ENCODE data around the gene BCAR3.

Gene BCAR3

GRCh38 chr1:93578911-93579825 lies 102.5 kb downstream of the BCAR3 start:
- no peak overlapping the region for H3K4me3 ChIP-seq (ENCODE audit: low read length)
- no peak for TF ChIP-seq ZNF274 (IDR thresholded peaks at IDR 0.05; ENCODE audit: low read depth, low read length)

DNA sequence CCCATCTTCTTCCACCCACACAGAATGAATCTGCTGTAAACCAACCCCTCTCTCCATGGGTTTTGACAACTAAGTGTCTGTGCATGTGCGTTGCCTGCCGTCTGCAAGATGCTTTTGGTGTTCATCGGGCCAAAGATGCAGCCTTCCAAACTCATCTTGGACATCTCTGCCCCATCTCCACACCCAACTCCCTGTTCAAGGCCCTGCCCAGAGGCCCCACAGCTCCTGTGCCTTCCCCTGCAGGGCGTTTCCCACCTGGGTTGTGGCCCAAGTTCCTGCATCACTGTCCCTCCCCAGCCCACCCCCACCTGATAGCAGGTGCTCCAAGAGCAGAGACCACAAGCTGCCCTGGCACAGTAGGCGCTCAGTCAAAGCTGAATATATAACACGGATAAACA lies 103.2 kb downstream of the BCAR3 start:
- no peak for TF ChIP-seq ZNF274 (IDR thresholded peaks at IDR 0.05; ENCODE audit: low read depth, low read length)
- no peak overlapping the region for H3K4me3 ChIP-seq (ENCODE audit: low read length)

GRCh38 chr1:93577536-93578432 lies 103.9 kb downstream of the BCAR3 start:
- no peak for TF ChIP-seq ZNF274 (IDR thresholded peaks at IDR 0.05; ENCODE audit: low read depth, low read length)
- H3K4me3 ChIP-seq (ENCODE audit: low read length): no peak overlapping the region

DNA sequence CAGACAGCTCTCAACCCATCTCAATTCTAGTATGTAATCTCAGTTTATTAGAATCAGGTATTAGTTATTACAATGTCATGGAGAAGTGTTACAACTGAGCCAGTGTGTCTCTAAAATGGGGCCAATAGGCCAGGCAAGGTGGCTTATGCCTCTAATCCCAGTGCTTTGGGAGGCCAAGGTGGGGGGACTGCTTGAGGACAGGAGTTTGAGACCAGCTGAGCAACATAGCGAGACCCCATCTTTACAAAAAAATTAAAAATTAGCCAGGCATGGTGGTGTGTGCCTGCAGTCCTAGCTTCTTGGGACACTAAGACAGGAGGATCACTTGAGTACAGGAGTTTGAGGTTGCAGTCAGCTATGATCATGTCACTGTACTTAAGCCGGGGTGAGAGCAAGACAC lies 104.9 kb downstream of the BCAR3 start:
- TF ChIP-seq ZNF274 (IDR thresholded peaks at IDR 0.05; ENCODE audit: low read depth, low read length): no peak
- no peak overlapping the region for H3K4me3 ChIP-seq (ENCODE audit: low read length)

GRCh38 chr1:93576346-93576745 lies 105.3 kb downstream of the BCAR3 start:
- no peak overlapping the region for H3K4me3 ChIP-seq (ENCODE audit: low read length)
- no peak for TF ChIP-seq ZNF274 (IDR thresholded peaks at IDR 0.05; ENCODE audit: low read depth, low read length)

GRCh38 chr1:93575621-93576284 lies 105.9 kb downstream of the BCAR3 start:
- no peak for TF ChIP-seq ZNF274 (IDR thresholded peaks at IDR 0.05; ENCODE audit: low read depth, low read length)
- H3K4me3 ChIP-seq (ENCODE audit: low read length): no peak overlapping the region

DNA sequence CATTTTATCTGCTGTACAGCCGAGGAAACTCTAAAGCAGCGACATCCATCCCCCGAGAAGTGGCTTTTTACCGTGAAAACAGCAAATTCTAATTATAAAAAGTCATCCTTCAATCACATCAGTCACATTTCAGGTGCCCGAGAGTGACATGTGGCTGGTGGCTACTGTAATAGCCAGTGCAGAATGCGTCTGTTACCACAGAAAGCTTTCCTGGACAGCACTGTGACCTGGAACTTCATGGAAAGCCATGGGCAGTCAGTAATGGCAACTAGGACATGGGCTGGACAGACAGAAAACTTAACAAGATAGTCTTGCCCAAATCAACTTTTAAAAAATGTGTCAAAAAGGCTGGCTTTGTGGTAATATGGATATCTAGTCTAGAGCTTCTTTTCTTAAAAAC lies 106.6 kb downstream of the BCAR3 start:
- no peak overlapping the region for H3K4me3 ChIP-seq (ENCODE audit: low read length)
- TF ChIP-seq ZNF274 (IDR thresholded peaks at IDR 0.05; ENCODE audit: low read depth, low read length): no peak

DNA sequence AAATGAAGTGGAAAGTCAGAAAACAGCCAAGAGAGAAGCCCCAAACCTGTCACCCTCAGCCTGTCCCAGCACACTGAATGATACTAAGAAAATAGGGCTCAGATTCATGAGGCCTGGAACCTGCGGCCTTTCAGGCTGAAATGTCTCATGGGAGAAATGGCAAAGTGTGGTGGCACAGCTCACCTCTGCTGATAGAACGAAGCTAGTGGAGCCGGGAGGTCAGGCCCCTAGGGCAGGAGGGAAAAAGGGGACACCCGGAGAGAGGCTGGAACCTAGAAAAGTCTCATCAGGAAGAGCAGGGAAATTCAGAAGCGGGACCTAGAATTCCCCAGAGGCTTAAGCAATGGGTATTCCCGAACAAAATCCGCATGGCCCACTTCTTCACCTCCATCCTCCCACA lies 107.1 kb downstream of the BCAR3 start:
- no peak for TF ChIP-seq ZNF274 (IDR thresholded peaks at IDR 0.05; ENCODE audit: low read depth, low read length)
- no peak overlapping the region for H3K4me3 ChIP-seq (ENCODE audit: low read length)

- no peak for TF ChIP-seq ZNF274 (IDR thresholded peaks at IDR 0.05; ENCODE audit: low read depth, low read length)
- H3K4me3 ChIP-seq (ENCODE audit: low read length): no peak overlapping the region
These were observed 107.6 kb downstream of the BCAR3 start for GRCh38 chr1:93573940-93574469.

DNA sequence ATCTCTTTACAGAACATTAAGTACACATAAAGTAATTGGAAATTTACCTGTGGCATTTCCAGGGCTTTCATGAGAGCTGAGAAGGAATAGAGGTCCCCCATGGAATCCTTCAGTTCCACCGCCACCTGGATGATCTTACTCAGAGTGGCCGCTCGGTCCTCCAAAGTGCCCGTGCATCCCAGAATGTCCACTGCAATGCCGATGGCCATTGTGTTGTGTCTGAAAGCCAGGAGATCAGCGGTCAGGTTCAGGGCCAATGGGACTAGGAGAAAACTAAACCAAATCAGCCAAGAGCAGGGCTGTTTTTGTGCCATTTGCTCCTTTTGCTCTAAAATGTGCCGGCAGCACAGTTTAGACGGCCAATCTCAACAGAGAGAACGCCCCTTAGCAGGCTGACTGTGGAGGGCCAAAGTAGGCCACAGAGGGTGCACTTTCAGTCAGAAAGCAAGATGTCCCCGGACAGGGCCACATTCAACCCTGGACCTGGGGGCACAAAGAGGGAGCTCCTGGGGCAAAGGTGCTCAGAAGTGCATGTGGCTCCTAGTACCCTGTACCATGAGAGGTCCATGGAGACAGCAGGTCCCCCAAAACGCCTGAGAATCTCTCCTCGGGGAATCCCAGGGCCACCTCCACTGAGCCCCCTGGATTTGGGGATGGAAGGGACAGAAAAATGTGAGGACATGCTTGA lies 109.9 kb downstream of the BCAR3 start:
- TF ChIP-seq ZNF274 (IDR thresholded peaks at IDR 0.05; ENCODE audit: low read depth, low read length): no peak
- H3K4me3 ChIP-seq (ENCODE audit: low read length): no peak overlapping the region

GRCh38 chr1:93569489-93569888 lies 112.1 kb downstream of the BCAR3 start:
- TF ChIP-seq ZNF274 (IDR thresholded peaks at IDR 0.05; ENCODE audit: low read depth, low read length): no peak
- H3K4me3 ChIP-seq (ENCODE audit: low read length): no peak overlapping the region

DNA sequence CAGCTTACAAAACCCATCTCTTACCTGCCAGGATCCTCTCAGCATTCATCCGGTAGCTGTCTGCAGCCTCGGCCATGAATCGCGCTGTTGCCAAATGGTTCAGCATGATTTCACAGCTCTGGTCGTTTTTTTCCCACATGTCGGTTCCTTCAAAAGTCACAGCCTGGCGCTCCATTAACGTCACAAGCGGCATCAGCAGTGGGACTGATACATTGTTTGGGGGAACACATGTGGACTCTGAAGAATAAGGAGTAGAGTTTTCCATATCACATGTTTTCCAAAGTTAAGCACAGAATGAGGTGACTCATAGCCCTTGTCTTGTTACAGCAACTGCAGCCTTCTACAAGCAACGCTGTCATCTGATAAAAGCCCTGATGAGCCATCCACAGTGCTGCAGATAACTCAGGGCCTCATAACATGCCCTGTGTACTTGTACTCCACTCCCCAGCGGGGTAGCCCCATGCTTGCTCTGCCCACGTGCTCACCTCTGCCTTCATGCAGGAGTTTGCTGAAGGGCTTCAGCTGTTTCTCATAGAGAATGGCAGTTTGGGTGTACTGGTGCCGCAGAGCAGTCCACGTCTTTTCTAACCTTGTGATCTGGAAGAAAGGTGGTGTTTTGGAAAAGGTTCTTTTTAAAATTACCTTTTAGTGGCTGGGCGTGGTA lies 114.2 kb downstream of the BCAR3 start:
- no peak for TF ChIP-seq ZNF274 (IDR thresholded peaks at IDR 0.05; ENCODE audit: low read depth, low read length)
- H3K4me3 ChIP-seq (ENCODE audit: low read length): no peak overlapping the region

- TF ChIP-seq ZNF274 (IDR thresholded peaks at IDR 0.05; ENCODE audit: low read depth, low read length): no peak
- no peak overlapping the region for H3K4me3 ChIP-seq (ENCODE audit: low read length)
These were observed 115.4 kb downstream of the BCAR3 start for GRCh38 chr1:93566227-93566626.

All from GM08714 (cell line).